ENCODE measurements around the gene STAP2.

The STAP2 gene, protein sequence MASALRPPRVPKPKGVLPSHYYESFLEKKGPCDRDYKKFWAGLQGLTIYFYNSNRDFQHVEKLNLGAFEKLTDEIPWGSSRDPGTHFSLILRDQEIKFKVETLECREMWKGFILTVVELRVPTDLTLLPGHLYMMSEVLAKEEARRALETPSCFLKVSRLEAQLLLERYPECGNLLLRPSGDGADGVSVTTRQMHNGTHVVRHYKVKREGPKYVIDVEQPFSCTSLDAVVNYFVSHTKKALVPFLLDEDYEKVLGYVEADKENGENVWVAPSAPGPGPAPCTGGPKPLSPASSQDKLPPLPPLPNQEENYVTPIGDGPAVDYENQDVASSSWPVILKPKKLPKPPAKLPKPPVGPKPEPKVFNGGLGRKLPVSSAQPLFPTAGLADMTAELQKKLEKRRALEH

GRCh38 chr19:4338441-4339355 is at the start of gene STAP2:
TSS of gene STAP2 (minus strand) at chr19:4338827. CDS start at chr19:4338753, 74 bp downstream.
- DNase-seq (ENCODE audit: low spot score), result no peak

DNA sequence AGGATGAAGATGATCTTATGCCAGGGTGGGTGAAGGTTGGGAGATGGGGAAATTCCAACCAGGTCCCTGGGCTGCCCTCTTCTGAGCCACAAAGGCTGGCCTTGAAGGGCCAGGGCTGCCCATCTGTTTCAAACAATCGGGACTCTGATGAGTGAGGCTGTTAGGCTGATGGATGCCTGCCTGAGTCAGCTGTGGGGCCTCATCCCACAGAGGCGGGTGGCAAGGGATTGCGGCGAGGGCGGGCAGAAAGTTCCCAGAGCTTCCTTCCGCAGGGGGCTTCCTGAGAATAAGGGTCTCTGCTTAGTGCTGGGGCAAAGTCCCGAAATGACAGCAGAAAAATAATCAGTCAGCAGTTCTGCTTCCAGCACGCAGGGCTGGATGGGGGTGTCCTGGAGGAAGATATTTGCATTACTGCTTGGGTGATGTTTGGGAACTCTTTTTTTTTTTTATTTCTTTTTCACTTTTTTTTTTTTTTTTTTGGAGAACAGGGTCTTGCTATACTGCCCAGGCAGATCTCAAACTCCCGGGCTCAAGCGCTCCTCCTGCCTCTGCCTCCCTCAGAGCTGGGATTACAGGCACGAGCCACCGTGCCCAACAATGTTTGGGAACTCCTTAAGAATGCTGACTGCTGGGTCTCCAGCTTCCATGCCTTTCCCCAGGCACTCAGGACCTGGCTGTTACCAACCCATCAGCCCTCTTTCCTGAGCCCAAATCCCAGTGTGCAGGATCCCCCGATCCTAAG is 47.6 kb upstream of the STAP2 start:
- DNase-seq (ENCODE audit: low spot score), result no peak

DNA sequence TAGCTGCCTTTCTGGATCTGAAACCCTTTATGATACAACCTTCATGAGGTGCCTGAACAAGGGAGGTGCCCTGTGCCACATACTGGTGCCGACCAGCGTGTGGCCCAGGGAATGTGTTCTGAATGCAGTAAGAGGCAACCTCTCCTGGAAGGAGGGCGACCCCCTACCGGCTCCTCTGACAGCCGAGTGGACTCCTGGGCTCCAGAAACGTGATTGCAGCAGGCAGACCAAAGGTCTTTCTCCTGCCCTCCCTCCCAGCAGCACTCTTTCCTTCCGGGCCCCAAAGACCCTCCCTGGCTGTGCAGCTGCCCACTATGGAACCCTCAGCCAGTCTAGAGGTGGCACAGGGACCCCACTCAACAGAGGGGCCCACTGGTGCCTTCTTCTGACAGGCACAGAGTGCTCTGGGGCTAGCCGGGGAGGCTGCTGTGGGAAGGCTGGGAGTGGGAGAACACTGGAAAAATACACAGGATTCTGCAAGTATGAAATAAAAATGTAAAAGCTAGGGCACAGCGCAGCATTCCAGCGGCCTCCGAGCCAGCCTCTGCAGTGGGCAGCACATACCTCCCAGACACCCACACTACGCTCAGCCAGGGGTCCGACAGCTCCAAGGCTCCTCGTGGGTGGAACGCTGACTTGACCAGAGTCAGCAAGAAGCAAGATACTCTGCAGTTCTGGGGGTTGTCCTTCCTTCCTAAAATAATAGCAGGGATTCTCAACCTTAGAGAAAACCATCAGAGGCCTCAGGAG is 46.8 kb upstream of the STAP2 start:
- DNase-seq (ENCODE audit: low spot score), result no peak

GRCh38 chr19:4380254-4380727 is 41.7 kb upstream of the STAP2 start:
- no peak for DNase-seq (ENCODE audit: low spot score)

DNA sequence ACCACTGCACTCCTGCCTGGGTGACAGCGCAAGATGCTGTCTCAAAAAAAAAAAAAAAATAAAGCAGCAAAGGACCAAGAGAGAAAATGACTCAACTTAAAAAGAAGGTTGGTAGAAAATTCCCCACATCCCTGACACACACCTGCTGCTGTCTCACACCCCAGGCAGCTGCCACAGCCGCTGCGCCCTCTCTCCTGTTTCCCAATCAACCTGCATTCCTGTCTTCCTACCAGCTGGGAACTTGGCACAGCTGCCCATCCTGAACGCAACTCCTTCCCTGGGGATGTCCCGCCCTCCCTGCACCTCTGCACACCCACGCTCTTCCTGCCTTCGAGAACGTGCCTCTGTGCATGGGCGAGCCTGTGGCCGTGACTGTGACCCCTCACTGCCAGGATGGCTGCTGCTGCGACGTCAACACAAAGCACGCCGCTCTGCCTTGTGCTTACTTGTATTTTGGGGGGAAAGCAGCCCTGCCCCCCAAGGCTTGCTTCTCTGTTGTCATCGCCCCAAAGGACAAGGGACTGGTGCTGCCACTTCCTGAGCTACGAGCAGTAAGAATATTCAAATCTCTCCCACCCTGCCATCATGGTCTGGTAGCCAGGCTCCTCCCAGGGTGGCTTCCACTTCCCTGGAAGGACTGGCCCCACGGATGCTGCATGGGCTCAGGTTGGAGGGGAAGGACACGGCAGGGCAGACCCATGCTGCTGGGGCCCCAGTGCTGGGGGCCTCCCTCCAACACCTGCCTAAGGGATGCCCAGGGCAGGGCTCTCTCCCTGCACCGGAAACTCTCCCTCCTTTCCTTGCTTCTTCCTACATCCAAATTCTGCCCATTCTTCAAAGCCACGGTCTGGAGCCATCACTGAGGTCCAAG is 41.0 kb upstream of the STAP2 start:
- DNase-seq (ENCODE audit: low spot score), result no peak

DNA sequence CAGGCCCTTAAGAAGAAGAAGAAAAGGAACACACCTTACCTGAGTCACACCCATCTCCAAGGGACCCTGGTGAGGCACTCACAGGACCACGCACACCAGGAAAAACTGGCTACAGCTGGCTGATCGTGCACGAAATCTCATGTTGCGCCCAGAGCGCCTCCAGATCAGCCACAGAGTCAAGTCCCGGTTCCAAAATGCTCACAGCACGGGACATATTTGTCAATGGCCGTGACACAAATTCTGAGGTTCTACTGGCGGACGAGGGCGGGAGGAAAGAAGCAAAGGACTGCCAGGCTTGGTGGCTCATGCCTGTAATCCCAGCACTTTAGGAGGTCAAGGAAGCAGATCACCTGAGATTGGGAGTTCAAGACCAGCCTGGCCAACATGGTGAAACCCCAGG is 40.3 kb upstream of the STAP2 start:
- no peak for DNase-seq (ENCODE audit: low spot score)

DNA sequence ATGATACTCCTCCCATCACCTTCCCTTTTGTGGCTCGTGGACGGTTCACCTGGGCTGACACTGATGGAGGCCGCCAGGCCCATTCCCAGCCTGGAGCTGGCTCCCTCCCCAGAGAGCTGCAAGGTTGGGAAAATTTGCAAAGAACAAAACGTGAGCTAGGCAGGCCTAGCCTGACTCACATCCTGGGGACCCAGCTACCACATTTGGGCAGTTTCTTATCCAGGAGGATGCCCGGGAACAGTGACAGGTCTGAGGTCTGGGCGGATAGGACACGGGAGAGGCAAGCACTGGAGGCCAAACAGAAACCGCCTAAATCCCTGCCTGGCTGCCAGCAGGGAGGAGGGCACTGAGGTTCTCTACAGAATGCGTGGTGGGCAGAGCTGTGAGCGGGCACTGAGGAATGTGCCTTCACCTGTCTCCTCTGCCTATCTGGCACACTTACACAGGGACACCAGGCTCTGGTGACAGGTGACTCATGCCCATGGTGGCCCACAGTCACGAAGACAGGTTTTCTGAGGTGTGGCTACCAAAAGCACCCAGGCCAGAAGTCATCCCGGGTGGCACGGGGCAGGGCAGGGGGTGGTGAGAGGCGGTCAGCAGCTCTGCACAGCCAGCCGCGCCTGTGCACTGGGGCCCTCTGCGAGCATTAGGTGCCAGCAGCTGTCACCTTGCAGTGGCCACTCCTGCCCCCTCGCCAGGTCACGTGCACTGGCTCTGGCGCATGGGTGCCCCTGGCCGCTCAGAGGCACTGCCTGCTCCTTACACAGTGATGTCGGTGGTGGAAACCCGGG is 38.6 kb upstream of the STAP2 start:
- DNase-seq (ENCODE audit: low spot score), result no peak

DNA sequence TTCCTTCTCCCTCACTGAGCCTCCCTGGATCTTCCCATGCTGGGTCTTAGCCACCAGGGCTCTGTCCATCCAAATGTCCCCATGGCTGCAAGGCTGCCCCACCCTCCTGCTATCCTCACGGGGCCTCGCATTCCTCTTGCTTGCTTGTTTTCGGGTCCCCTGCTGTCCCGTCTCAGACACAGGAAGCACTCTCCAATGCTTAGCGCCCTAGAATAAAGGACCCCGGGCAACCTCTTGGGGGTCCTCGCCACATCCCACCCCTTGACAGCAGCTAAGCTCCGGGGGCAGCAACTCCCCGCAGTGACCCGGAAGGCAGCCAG is 38.0 kb upstream of the STAP2 start:
- no peak for DNase-seq (ENCODE audit: low spot score)

- DNase-seq (ENCODE audit: low spot score), result no peak
These were observed 37.5 kb upstream of the STAP2 start for GRCh38 chr19:4376028-4376670.

- DNase-seq (ENCODE audit: low spot score), result peak; percentile 76
These were observed 36.8 kb upstream of the STAP2 start for GRCh38 chr19:4375164-4376027.

- peak; percentile 93 for DNase-seq (ENCODE audit: low spot score)
These were observed 36.0 kb upstream of the STAP2 start for GRCh38 chr19:4374498-4375163.

DNA sequence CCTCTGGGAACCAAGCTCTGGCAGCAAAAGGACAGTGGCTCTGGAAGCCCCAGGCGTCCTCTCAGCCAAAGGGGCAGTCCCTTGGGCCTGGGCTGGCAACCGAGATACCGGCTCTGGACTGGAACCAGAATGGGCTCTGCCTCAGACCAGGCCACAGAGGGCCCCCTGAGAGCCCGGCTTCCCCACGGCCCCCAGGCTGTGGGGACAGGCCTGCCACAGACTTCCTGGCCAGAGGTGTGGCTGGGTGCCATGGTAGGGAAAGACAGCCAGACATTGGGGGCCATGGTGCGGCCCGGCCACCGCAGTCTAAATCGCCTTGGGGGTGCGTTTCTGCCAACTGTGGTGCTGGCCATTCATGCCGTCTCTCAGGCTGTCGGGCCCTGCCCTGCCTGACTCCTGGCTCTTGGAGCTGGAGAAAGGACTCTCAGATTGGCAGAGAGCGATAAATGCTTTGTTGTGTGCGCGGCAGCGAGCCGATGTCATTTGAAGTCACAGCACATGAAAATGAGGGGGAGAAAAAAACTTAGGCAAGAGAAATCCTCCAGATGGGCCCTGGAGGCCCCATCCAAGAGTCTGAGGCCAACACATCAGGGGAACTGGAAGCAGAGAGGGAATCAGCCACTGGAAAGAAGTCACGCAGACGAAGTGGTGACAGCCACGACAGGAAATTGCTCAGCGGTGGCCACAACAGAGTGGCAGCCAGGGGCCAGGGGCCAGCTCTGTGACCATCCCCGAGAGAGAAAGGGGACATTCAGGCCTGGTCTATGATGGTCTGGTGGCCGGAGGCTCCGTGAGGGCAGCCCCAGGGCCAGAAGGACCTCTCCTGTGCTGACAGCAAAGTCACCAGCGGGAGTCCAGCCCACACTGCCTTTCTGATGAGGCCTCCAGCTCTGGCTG is 35.2 kb upstream of the STAP2 start:
- DNase-seq (ENCODE audit: low spot score), result peak; percentile 52

DNA sequence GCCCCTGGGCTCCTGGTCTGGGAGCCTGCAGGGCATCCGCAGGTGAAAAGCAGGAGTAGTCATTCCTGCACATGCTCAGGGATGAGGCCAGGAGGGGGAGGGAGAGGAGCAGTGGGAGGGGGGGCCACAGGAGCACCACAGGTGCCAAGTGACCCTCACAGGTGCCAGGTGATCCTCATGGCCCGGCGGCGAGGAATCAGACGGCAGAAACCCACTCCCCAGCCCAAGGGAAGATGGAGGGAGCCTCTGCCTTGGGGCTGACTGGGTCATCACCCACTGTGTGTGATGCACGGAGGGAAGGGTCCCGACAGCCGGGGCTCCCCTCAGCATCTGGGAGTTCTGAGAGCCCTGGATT is 34.4 kb upstream of the STAP2 start:
- no peak for DNase-seq (ENCODE audit: low spot score)

DNA sequence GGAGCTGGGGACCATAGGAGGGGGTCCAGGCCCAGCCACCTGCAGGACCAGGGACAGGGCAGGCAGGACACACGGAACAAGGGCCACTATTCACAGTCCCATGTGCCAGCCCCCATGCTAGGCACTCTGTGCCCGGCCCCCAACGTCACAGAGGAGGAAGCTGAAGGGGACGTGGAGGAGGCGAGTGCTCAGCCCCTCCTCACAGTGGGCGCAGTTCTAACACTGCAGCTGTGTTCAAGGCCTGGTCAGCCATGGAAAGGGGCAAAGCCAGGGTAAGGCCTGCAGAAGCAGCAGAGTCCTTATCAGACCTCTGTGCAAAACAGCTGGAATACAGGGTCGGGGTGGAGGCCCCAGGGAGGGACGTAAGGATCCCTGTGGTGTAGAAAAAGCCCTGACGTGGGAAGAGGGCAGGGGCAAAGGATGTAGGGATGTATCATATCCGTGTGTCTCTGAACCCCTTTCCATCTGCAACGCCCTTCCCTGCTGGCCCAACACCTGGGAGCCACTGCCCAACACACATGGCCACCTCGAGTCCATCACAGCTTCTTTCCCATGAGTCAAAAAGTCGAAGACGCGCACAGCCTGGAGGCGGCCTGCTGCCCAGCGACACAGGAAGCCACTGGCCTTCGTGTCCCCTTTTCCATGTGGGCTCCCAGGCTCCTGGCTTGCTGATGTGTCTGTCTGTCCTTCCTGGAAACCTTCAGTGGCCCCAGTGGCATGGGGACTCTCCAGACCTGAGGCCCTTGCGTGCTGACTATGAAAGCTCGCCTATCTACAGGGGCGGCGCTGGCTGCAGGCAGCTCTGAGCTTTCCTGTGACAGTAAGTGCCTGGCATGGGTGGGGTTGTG is 33.8 kb upstream of the STAP2 start:
- no peak for DNase-seq (ENCODE audit: low spot score)

GRCh38 chr19:4371247-4372164 is 32.9 kb upstream of the STAP2 start:
- DNase-seq (ENCODE audit: low spot score), result no peak
